ENCODE results near the gene MFN2.

DNA sequence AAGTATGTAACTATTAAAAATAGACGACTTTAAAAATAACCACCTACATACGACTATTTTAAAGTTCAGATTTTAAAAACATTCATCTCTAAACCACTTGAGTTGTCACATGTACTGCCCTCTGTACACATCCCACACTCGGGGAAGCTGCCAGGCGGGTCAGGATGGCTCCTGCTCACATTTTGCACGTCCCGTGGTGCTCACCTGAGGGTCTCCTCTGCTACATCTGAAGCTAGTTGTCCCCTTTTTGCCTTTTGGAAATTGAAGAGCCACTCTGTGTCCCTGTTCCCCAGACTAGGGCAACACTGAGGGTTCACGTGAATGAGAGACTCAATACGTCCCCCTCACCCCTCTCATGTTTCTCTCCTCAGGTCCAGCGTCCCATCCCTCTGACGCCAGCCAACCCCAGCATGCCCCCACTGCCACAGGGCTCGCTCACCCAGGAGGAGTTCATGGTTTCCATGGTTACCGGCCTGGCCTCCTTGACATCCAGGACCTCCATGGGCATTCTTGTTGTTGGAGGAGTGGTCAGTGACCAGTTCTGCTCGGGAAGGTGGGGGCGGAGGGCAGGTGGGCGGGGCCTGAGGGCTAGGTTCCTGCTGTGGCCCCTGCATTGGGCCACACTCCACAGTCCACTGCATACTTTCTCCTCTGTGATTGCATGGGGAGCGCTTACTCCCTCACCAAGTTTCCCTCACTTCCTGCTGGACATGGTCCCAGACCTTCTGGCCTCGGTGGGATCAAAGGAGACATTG is 26.1 kb downstream of the MFN2 start:
- TF ChIP-seq, protein P1, sequence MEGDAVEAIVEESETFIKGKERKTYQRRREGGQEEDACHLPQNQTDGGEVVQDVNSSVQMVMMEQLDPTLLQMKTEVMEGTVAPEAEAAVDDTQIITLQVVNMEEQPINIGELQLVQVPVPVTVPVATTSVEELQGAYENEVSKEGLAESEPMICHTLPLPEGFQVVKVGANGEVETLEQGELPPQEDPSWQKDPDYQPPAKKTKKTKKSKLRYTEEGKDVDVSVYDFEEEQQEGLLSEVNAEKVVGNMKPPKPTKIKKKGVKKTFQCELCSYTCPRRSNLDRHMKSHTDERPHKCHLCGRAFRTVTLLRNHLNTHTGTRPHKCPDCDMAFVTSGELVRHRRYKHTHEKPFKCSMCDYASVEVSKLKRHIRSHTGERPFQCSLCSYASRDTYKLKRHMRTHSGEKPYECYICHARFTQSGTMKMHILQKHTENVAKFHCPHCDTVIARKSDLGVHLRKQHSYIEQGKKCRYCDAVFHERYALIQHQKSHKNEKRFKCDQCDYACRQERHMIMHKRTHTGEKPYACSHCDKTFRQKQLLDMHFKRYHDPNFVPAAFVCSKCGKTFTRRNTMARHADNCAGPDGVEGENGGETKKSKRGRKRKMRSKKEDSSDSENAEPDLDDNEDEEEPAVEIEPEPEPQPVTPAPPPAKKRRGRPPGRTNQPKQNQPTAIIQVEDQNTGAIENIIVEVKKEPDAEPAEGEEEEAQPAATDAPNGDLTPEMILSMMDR (IDR thresholded peaks at IDR 0.05; ENCODE audit: low read length): no peak
- no peak for TF ChIP-seq EZH2 (optimal IDR thresholded peaks at IDR 0.05; ENCODE audit: low read depth, low read length)
